ENCODE data around the gene SH3PXD2A. TPM values are rescaled to one million over a fixed set of nuclear protein-coding genes. Genes with fewer than 3 reads are reported as not detected.
"Not testable (repeated sequence)": the region's sequence is repeated elsewhere in the genome, so short reads cannot be mapped to it uniquely, and the experiment has no call there.

SH3PXD2A gene
- polyA plus RNA-seq, 1 experiment = 50.2 TPM

DNA sequence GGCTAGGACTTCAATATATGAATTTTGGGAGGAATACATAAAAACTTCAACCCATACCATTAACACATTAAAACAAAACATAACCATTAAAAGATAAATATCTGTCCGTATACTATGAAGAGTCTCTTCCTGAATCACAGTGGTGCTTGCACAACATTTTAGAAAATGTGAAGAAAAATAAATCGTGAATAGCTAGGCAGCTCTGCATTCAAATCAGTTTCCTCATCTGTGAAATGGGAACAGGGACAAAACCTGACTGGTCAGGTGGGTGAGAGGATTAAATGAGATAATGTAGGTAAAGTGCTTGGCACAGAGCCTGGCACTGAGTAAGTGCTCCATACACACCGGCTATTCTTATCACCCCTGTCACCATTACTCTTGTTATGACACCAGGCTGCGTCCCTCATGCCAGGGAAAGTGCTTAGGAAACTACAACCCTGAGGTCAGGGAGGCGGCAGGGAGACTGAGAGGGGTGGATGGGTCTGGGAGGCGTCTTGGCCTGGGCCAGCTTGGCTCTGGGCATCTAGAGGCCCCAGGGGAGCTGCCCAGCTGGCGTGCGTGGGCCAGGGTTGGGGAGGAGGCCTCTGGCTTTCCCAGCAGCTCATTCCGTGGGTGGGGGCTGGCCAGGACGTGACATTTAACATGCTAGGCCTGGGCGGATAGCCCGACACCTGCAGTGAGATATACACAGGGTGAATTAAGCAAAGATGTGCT is 78.3 kb downstream of the SH3PXD2A start:
- TF ChIP-seq, protein P1, sequence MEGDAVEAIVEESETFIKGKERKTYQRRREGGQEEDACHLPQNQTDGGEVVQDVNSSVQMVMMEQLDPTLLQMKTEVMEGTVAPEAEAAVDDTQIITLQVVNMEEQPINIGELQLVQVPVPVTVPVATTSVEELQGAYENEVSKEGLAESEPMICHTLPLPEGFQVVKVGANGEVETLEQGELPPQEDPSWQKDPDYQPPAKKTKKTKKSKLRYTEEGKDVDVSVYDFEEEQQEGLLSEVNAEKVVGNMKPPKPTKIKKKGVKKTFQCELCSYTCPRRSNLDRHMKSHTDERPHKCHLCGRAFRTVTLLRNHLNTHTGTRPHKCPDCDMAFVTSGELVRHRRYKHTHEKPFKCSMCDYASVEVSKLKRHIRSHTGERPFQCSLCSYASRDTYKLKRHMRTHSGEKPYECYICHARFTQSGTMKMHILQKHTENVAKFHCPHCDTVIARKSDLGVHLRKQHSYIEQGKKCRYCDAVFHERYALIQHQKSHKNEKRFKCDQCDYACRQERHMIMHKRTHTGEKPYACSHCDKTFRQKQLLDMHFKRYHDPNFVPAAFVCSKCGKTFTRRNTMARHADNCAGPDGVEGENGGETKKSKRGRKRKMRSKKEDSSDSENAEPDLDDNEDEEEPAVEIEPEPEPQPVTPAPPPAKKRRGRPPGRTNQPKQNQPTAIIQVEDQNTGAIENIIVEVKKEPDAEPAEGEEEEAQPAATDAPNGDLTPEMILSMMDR (IDR thresholded peaks at IDR 0.05; ENCODE audit: insufficient read depth, low read depth, low read length) = no peak
- H3K4me3 ChIP-seq (ENCODE audit: low read depth, low read length) = no peak overlapping the region
- no peak for DNase-seq (ENCODE audit: low read depth)
- H3K36me3 ChIP-seq (ENCODE audit: control insufficient read depth, insufficient read depth, low read length) = no peaks in the 10 kb centered on the region; the same call in 1 of the 2 replicates
- CTCF ChIA-PET = interaction anchor here (0.6 to 1.0 kb wide), 3 partner anchors 25 to 162 kb away, joined by 3 read pairs; no protein-coding TSS in a partner anchor
- H3K27me3 ChIP-seq (ENCODE audit: control insufficient read depth, insufficient read depth, low read length) = no peaks in the 10 kb centered on the region
- POLR2A ChIA-PET = no interaction called here

DNA sequence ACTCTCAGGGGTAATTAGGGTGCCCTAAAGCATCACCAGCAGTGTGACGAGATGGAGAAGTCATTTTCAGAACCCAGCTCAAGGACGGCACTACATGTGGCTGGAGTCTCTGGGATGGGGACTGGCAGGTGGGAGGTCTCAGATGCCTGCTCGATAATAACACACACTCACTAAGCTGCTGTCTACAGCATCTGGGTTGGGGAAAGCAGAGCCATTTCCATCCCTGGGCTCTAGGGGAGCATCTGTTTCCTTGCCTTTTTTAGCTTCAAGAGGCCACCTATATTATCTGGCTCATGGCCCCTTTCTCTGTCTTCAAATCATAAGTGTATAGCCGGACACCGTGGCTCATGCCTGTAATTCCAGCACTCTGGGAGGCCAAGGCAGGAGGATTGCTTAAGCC is 79.6 kb downstream of the SH3PXD2A start:
- POLR2A ChIA-PET = no interaction called here
- CTCF ChIA-PET = interaction anchor here (1.3 kb wide), 1 partner anchor 10 kb away, joined by 3 read pairs; no protein-coding TSS in a partner anchor
- no peak overlapping the region for H3K4me3 ChIP-seq (ENCODE audit: low read depth, low read length)
- H3K36me3 ChIP-seq (ENCODE audit: control insufficient read depth, insufficient read depth, low read length) = no peaks in the 10 kb centered on the region; the same call in 1 of the 2 replicates
- TF ChIP-seq, protein P1 (IDR thresholded peaks at IDR 0.05; ENCODE audit: insufficient read depth, low read depth, low read length) = no peak
- no peaks in the 10 kb centered on the region for H3K27me3 ChIP-seq (ENCODE audit: control insufficient read depth, insufficient read depth, low read length)
- no peak for DNase-seq (ENCODE audit: low read depth)

DNA sequence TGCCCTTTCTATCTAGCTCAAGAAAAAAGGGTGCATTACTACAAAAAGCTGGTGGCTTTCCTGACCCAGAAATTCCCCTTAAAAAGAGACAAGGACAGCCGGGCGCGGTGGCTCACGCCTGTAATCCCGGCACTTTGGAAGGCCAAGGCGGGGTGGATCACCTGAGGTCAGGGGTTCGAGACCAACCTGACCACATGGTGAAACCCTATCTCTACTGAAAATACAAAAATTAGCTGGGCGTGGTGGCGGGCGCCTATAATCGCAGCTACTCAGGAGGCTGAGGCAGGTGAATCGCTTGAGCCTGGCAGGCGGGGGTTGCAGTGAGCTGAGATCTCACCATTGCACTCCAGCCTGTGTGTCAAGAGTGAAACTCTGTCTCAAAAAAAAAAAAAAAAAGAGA is 82.5 kb downstream of the SH3PXD2A start:
- CTCF ChIA-PET = interaction anchor here (0.6 to 2.2 kb wide), 7 partner anchors 9 to 115 kb away, joined by 3 to 5 read pairs (median 3); no protein-coding TSS in a partner anchor
- H3K4me3 ChIP-seq (ENCODE audit: low read depth, low read length); H3K36me3 ChIP-seq (ENCODE audit: control insufficient read depth, insufficient read depth, low read length): not testable (repeated sequence)

DNA sequence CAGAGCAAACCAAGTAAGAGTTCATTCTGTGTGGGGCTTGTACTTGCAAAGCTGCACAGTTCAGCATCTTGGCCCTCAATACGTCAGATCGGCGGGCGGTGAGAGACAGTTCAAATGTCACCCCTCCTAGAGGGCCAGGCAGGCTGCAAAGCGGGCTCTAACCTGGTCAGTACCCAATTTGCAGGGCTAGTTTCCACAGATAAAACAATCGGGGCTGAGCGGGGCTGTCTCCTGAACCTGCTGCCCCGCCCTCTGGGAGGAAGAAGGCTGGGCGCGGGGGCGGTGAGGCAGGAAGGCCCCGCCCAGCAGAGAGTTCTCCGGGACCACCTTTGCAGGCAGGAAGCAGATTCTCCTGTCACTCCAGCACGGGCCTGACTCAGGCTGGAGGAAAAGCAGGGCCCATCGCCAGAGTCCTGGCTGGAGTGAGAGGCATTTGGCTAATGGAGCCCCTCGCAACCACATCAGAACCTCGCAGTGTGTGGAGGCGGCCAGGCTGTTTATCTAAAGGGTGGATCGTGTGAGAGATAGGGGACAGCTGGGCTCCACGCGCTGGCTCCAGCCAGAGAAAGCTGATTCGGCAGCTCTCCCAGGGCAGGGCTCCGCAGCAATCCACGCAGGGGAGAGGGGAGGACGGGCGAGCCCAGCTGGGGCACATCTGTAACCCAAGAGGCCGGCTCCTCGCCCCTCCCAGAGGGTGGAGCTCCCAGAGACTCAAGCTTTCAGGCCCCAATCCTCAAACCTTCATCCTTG is 83.1 kb downstream of the SH3PXD2A start:
- Histone ChIP-seq H3K4me3 (ENCODE audit: low read depth, low read length) (peak overlapping the region; percentile 26), H3K36me3 (ENCODE audit: control insufficient read depth, insufficient read depth, low read length) (no peaks in the 10 kb centered on the region; the same call in 1 of the 2 replicates), H3K27me3 (ENCODE audit: control insufficient read depth, insufficient read depth, low read length) (no peaks in the 10 kb centered on the region)
- TF ChIP-seq, protein P1 (IDR thresholded peaks at IDR 0.05; ENCODE audit: insufficient read depth, low read depth, low read length) = no peak
- ChIA-PET CTCF (interaction anchor here (0.6 to 2.2 kb wide), 7 partner anchors 10 to 116 kb away, joined by 3 to 5 read pairs (median 3); no protein-coding TSS in a partner anchor), POLR2A (interaction anchor here (0.8 kb wide), 1 partner anchor 15 kb away, joined by 3 read pairs; no protein-coding TSS in a partner anchor)
- peak; percentile 92 for DNase-seq (ENCODE audit: low read depth)

More for the DNA sequence above, 82.5 kb downstream of the SH3PXD2A start:
- DNase-seq (ENCODE audit: low read depth); H3K27me3 ChIP-seq (ENCODE audit: control insufficient read depth, insufficient read depth, low read length): not testable (repeated sequence)
- POLR2A ChIA-PET = interaction anchor here (0.8 kb wide), 1 partner anchor 15 kb away, joined by 3 read pairs; no protein-coding TSS in a partner anchor

DNA sequence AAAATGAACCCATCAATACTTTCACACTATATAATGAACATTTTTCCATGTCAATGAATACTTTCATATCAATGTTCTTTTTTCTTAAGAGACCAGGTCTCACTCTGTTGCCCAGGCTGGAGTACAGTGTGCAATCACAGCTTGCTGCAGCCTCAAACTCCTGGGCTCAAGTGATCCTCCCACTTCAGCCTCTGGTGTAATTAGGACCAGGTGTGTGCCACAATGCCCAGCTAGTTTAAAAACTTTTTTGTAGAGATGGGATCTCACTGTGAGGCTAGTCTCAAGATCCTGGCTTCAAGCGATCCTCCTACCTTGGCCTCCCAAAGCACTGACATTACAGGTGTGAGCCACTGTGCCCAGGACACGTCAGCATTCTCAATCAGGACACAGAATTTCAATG is 85.2 kb downstream of the SH3PXD2A start:
- no peak for DNase-seq (ENCODE audit: low read depth)
- ChIA-PET CTCF (interaction anchor here (0.6 to 1.1 kb wide), 2 partner anchors 11 to 83 kb away, joined by 3 read pairs; no protein-coding TSS in a partner anchor), POLR2A (no interaction called here)
- TF ChIP-seq, protein P1 (IDR thresholded peaks at IDR 0.05; ENCODE audit: insufficient read depth, low read depth, low read length) = no peak
- Histone ChIP-seq H3K4me3 (ENCODE audit: low read depth, low read length) (no peak overlapping the region), H3K36me3 (ENCODE audit: control insufficient read depth, insufficient read depth, low read length) (no peaks in the 10 kb centered on the region), H3K27me3 (ENCODE audit: control insufficient read depth, insufficient read depth, low read length) (no peaks in the 10 kb centered on the region)

All from BJ (cell line).